GM23248 (cell line): ENCODE data around the gene UNC13B. TPM values are rescaled to one million over a fixed set of nuclear protein-coding genes. Genes with fewer than 3 reads are reported as not detected.
"Not testable (repeated sequence)": the region's sequence is repeated elsewhere in the genome, so short reads cannot be mapped to it uniquely, and the experiment has no call there.

Experiments used
- DNase-seq: peaks from one replicate; pipeline ENCODE4 v3.0.0-alpha.2; 2015
- H2AFZ ChIP-seq: fragments of 200-600 bp; sonication (generic); 2 replicates; pipeline ENCODE4 v1.6.1; 2016; ENCODE audit warnings: antibody characterized with exemption
- H3F3A ChIP-seq: fragments of 200-600 bp; sonication (generic); 2 replicates; pipeline ENCODE4 v1.6.1; 2016; ENCODE audit warnings: mild to moderate bottlenecking, antibody characterized with exemption, mixed run types; ENCODE audit not compliant: insufficient read depth
- H3K27ac ChIP-seq: fragments of 200-600 bp; sonication (generic); 2 replicates; pipeline ENCODE4 v1.5.1; 2016; ENCODE audit warnings: mild to moderate bottlenecking
- H3K27me3 ChIP-seq: fragments of 200-600 bp; sonication (generic); replicated peaks from 2 replicates; pipeline ENCODE4 v1.6.1; 2016; ENCODE audit warnings: mild to moderate bottlenecking; ENCODE audit not compliant: insufficient read depth
- H3K36me3 ChIP-seq: fragments of 200-600 bp; sonication (generic); 2 replicates; pipeline ENCODE4 v1.6.1; 2016; ENCODE audit warnings: low read depth, mild to moderate bottlenecking
- H3K4me1 ChIP-seq: fragments of 200-600 bp; sonication (generic); 2 replicates; pipeline ENCODE4 v1.6.1; 2016; ENCODE audit warnings: mild to moderate bottlenecking; ENCODE audit not compliant: insufficient read depth
- H3K4me2 ChIP-seq: fragments of 200-600 bp; sonication (generic); one replicate; pipeline ENCODE4 v1.6.1; 2016; ENCODE audit warnings: mild to moderate bottlenecking; ENCODE audit not compliant: unreplicated experiment
- H3K4me3 ChIP-seq: fragments of 200-600 bp; sonication (generic); 2 replicates; pipeline ENCODE4 v1.5.1; 2016; ENCODE audit warnings: mild to moderate bottlenecking
- H3K79me2 ChIP-seq: fragments of 200-600 bp; sonication (generic); 2 replicates; pipeline ENCODE4 v1.6.1; 2016; ENCODE audit warnings: mild to moderate bottlenecking; ENCODE audit not compliant: insufficient read depth
- H3K9ac ChIP-seq: fragments of 200-600 bp; sonication (generic); 2 replicates; pipeline ENCODE4 v1.6.1; 2016; ENCODE audit warnings: mild to moderate bottlenecking
- H3K9me2 ChIP-seq: fragments of 200-600 bp; sonication (generic); 2 replicates; pipeline ENCODE4 v1.6.1; 2016; ENCODE audit warnings: mixed run types, mild to moderate bottlenecking, moderate library complexity; ENCODE audit not compliant: insufficient read depth
- H3K9me3 ChIP-seq: fragments of 200-600 bp; sonication (generic); one replicate; pipeline ENCODE4 v1.6.1; 2017; ENCODE audit warnings: low read depth
- H4K20me1 ChIP-seq: fragments of 200-600 bp; sonication (generic); 2 replicates; pipeline ENCODE4 v1.6.0; 2016; ENCODE audit not compliant: insufficient read depth
- EZH2 ChIP-seq: fragments of 200-600 bp; sonication (generic); IDR thresholded peaks from 2 replicates; pipeline ENCODE4 v1.6.1; 2018; ENCODE audit warnings: antibody characterized with exemption, mild to moderate bottlenecking; ENCODE audit not compliant: insufficient read depth, poor library complexity, severe bottlenecking
- EZH2phosphoT487 ChIP-seq: fragments of 200-600 bp; sonication (generic); IDR thresholded peaks from 2 replicates; pipeline ENCODE4 v1.6.1; 2018; ENCODE audit warnings: antibody characterized with exemption, moderate library complexity, mild to moderate bottlenecking, low read depth; ENCODE audit not compliant: insufficient read depth
- WGBS, 2 experiments: methylation state at CpG; one replicate each; pipeline ENCODE4 v1.1.6; 2015 to 2017; ENCODE audit warnings: low lambda C conversion rate in 2 of 2, low coverage in 1 of 2; ENCODE audit errors: missing lambda C conversion rate in 2 of 2; 5-methylcytosine and 5-hydroxymethylcytosine counted together
- in situ Hi-C: fragments of 300-500 bp; cut with MboI; formaldehyde crosslinking; loops from 2 replicates; pipeline ENCODE4 v1.15.0; 2020
- polyA plus RNA-seq: library from polyadenylated mRNA; unstranded; fragments of >200 nt; fragmentation: Nextera tagmentation; extraction: Ambion mirVana; gene quantifications from 2 replicates; pipeline ENCODE4 v1.2.1, GENCODE V29; 2016
- total RNA-seq: library from RNA; depleted of rRNA; stranded (reverse); fragments of >200 nt; shearing (Covaris generic); gene quantifications from 2 replicates; pipeline ENCODE4 v1.2.3, GENCODE V29; 2014

UNC13B gene
- total and polyA plus RNA-seq, 2 experiments from 2014 or later = 5.5 to 15.3 TPM

DNA sequence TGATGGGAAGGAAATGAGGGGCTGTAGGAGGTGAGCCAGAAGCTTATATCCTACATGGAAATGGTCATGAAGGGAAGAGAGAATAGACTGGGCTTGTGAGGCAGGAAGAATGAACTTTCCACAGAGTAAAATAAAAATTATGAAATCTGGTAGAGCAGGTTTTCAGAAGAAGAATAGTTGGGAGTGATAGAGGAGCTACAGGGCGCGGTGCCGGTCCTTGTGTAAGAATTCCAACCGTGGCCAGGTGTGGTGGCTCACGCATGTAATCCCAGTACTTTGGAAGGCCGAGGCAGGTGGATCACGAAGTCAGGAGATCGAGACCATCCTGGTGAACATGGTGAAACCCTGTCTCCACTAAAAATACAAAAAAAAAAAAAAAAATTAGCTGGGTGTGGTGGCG is 8.9 kb upstream of the UNC13B start:
- WGBS, 2 experiments = 56 to 61% methylated on average over 9 of the region's 9 CpGs

GRCh38 chr9:35156781-35157180 is 5.0 kb upstream of the UNC13B start:
- in situ Hi-C loops = no loop called here
- no peaks in the 10 kb centered on the region for H3K4me1 ChIP-seq
- H3K9ac ChIP-seq = no peak overlapping the region
- H3K27ac ChIP-seq = no peak overlapping the region
- H3K9me2 ChIP-seq = no peaks in the 10 kb centered on the region
- H3K9me3 ChIP-seq = no peaks in the 10 kb centered on the region
- no peak overlapping the region for H3K4me2 ChIP-seq
- H3K4me3 ChIP-seq = no peak overlapping the region
- TF ChIP-seq EZH2phosphoT487 (no peak), EZH2 (no peak)
- no peaks in the 10 kb centered on the region for H3K36me3 ChIP-seq
- no peaks in the 10 kb centered on the region for H3K79me2 ChIP-seq
- H3F3A ChIP-seq = no peaks in the 10 kb centered on the region
- H3K27me3 ChIP-seq = no peaks in the 10 kb centered on the region
- H2AFZ ChIP-seq = no peak overlapping the region
- DNase-seq = no peak
- H4K20me1 ChIP-seq = no peaks in the 10 kb centered on the region

More for the DNA sequence above, 8.9 kb upstream of the UNC13B start:
- H3K9me2 ChIP-seq = no peaks in the 10 kb centered on the region
- H3K4me1 ChIP-seq = no peaks in the 10 kb centered on the region
- H3K4me3 ChIP-seq = no peak overlapping the region
- H4K20me1 ChIP-seq = no peaks in the 10 kb centered on the region
- peaks cover 6% of the 10 kb centered on the region for H3K9me3 ChIP-seq
- no peaks in the 10 kb centered on the region for H3K27me3 ChIP-seq
- no peaks in the 10 kb centered on the region for H3K36me3 ChIP-seq
- no peak overlapping the region for H2AFZ ChIP-seq
- H3F3A ChIP-seq = no peaks in the 10 kb centered on the region
- in situ Hi-C loops = no loop called here
- TF ChIP-seq EZH2 (no peak), EZH2phosphoT487 (no peak)
- no peak for DNase-seq
- H3K79me2 ChIP-seq = no peaks in the 10 kb centered on the region
- H3K9ac ChIP-seq = no peak overlapping the region
- no peak overlapping the region for H3K4me2 ChIP-seq
- H3K27ac ChIP-seq = no peak overlapping the region

GRCh38 chr9:35157836-35158235 is 4.0 kb upstream of the UNC13B start:
- in situ Hi-C loops, H3K9me3 ChIP-seq, H3K79me2 ChIP-seq, H3K27ac ChIP-seq, H3K4me1 ChIP-seq, H2AFZ ChIP-seq, H3F3A ChIP-seq, H4K20me1 ChIP-seq, H3K36me3 ChIP-seq, H3K4me3 ChIP-seq, DNase-seq, H3K9me2 ChIP-seq, H3K27me3 ChIP-seq, H3K9ac ChIP-seq, H3K4me2 ChIP-seq: not testable (repeated sequence)
- 39 to 48% methylated on average over 6 of the region's 6 CpGs for WGBS, 2 experiments

GRCh38 chr9:35158501-35159280 is 3.1 kb upstream of the UNC13B start:
- 66 to 67% methylated on average over 10 of the region's 10 CpGs for WGBS, 2 experiments
- H2AFZ ChIP-seq = no peak overlapping the region
- in situ Hi-C loops = no loop called here
- H3K4me2 ChIP-seq = no peak overlapping the region
- no peak overlapping the region for H3K9ac ChIP-seq
- no peak for DNase-seq
- H3K27ac ChIP-seq = no peak overlapping the region
- no peak for TF ChIP-seq EZH2
- no peak for TF ChIP-seq EZH2phosphoT487
- H4K20me1 ChIP-seq = no peaks in the 10 kb centered on the region
- 0 out of 2 replicates have a peak, but pooled peaks cover 4% of the 10 kb centered on the region for H3F3A ChIP-seq
- no peaks in the 10 kb centered on the region for H3K9me3 ChIP-seq
- H3K36me3 ChIP-seq = no peaks in the 10 kb centered on the region
- H3K27me3 ChIP-seq = no peaks in the 10 kb centered on the region
- H3K9me2 ChIP-seq = no peaks in the 10 kb centered on the region
- no peaks in the 10 kb centered on the region for H3K79me2 ChIP-seq
- H3K4me1 ChIP-seq = no peaks in the 10 kb centered on the region
- no peak overlapping the region for H3K4me3 ChIP-seq
